ENCODE measurements around the gene CELSR1. TPM values are rescaled to one million over a fixed set of nuclear protein-coding genes. Genes with fewer than 3 reads are reported as not detected.
"Not testable (repeated sequence)": the region's sequence is repeated elsewhere in the genome, so short reads cannot be mapped to it uniquely, and the experiment has no call there.

CELSR1 gene
- total RNA-seq, 1 experiment from 2014 or later: 37.6 TPM

DNA sequence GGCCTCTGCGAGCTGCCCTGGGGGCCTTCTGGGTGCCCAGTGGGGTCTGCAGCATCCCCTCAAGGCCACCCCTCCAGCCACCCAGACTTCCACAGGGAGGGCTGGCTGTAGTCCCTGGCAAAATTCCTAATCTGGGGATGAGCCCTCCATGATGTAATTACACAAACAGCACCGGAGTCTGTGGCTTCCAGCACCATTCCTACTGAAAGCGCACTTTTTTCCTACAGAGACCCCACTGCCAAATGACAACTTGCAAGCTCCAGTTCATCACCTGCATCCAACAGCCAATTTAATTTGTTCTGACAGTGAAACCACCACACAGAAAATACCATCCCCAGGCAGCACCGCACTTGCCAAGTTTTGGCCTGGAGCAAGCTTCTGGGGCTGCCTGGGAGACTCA is 131.5 kb downstream of the CELSR1 start:
- POLR2A ChIA-PET (ENCODE audit: unreplicated experiment): no interaction called here
- no peaks in the 10 kb centered on the region for H4K20me1 ChIP-seq (ENCODE audit: insufficient read depth)
- H3K27me3 ChIP-seq (ENCODE audit: insufficient read depth, low read depth): no peaks in the 10 kb centered on the region
- no peaks in the 10 kb centered on the region for H3K4me1 ChIP-seq (replicated peaks; ENCODE audit: insufficient read depth)
- no peak overlapping the region for H3K4me3 ChIP-seq
- H3K27ac ChIP-seq: no peak overlapping the region
- H3K79me2 ChIP-seq (ENCODE audit: low read depth): no peaks in the 10 kb centered on the region
- CTCF ChIA-PET: no interaction called here
- DNase-seq: no peak
- H3K9me2 ChIP-seq (ENCODE audit: insufficient read depth): no peaks in the 10 kb centered on the region
- no peaks in the 10 kb centered on the region; the same call in 1 of the 2 replicates for H3F3A ChIP-seq (ENCODE audit: insufficient read depth, low read depth)
- no peak overlapping the region for H3K4me2 ChIP-seq
- no peaks in the 10 kb centered on the region for H3K9me3 ChIP-seq (ENCODE audit: insufficient read depth, low read depth)
- BruUV-seq (replicated peaks): no TSS peak
- no peak overlapping the region for H2AFZ ChIP-seq
- no peak for TF ChIP-seq EZH2 (IDR thresholded peaks at IDR 0.05; ENCODE audit: low read depth)
- TF ChIP-seq, protein P1, sequence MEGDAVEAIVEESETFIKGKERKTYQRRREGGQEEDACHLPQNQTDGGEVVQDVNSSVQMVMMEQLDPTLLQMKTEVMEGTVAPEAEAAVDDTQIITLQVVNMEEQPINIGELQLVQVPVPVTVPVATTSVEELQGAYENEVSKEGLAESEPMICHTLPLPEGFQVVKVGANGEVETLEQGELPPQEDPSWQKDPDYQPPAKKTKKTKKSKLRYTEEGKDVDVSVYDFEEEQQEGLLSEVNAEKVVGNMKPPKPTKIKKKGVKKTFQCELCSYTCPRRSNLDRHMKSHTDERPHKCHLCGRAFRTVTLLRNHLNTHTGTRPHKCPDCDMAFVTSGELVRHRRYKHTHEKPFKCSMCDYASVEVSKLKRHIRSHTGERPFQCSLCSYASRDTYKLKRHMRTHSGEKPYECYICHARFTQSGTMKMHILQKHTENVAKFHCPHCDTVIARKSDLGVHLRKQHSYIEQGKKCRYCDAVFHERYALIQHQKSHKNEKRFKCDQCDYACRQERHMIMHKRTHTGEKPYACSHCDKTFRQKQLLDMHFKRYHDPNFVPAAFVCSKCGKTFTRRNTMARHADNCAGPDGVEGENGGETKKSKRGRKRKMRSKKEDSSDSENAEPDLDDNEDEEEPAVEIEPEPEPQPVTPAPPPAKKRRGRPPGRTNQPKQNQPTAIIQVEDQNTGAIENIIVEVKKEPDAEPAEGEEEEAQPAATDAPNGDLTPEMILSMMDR (conservative IDR thresholded peaks at IDR 0.05): no peak
- no peaks in the 10 kb centered on the region for H3K36me3 ChIP-seq (ENCODE audit: low read depth)
- intact Hi-C loops (cut with micrococcal nuclease; ENCODE audit: unreplicated experiment): no loop called here

- H3K79me2 ChIP-seq (ENCODE audit: low read depth); POLR2A ChIA-PET (ENCODE audit: unreplicated experiment); H3K9me2 ChIP-seq (ENCODE audit: insufficient read depth); H3F3A ChIP-seq (ENCODE audit: insufficient read depth, low read depth); intact Hi-C loops (cut with micrococcal nuclease; ENCODE audit: unreplicated experiment); BruUV-seq (replicated peaks); DNase-seq; H4K20me1 ChIP-seq (ENCODE audit: insufficient read depth); H3K9me3 ChIP-seq (ENCODE audit: insufficient read depth, low read depth); H2AFZ ChIP-seq; H3K27me3 ChIP-seq (ENCODE audit: insufficient read depth, low read depth); H3K4me3 ChIP-seq; H3K4me2 ChIP-seq; H3K27ac ChIP-seq; H3K36me3 ChIP-seq (ENCODE audit: low read depth); H3K4me1 ChIP-seq (replicated peaks; ENCODE audit: insufficient read depth): not testable (repeated sequence)
- CTCF ChIA-PET: interaction anchor here (0.7 kb wide), 1 partner anchor 97 kb away, joined by 4 read pairs; no protein-coding TSS in a partner anchor
Observed at GRCh38 chr22:46403880-46404279, 133.5 kb downstream of the CELSR1 start.

GRCh38 chr22:46402505-46402904 is 134.9 kb downstream of the CELSR1 start:
- no TSS peak for BruUV-seq (replicated peaks)
- Histone ChIP-seq H3K4me2 (no peak overlapping the region), H3K4me1 (replicated peaks; ENCODE audit: insufficient read depth) (no peaks in the 10 kb centered on the region), H3K79me2 (ENCODE audit: low read depth) (no peaks in the 10 kb centered on the region), H3K9me2 (ENCODE audit: insufficient read depth) (no peaks in the 10 kb centered on the region), H3K27me3 (ENCODE audit: insufficient read depth, low read depth) (no peaks in the 10 kb centered on the region), H4K20me1 (ENCODE audit: insufficient read depth) (0 out of 2 replicates have a peak, but pooled peaks cover 3% of the 10 kb centered on the region), H2AFZ (no peak overlapping the region), H3K9me3 (ENCODE audit: insufficient read depth, low read depth) (no peaks in the 10 kb centered on the region), H3K27ac (no peak overlapping the region), H3K4me3 (no peak overlapping the region), H3K36me3 (ENCODE audit: low read depth) (no peaks in the 10 kb centered on the region), H3F3A (ENCODE audit: insufficient read depth, low read depth) (no peaks in the 10 kb centered on the region; the same call in 1 of the 2 replicates)
- ChIA-PET POLR2A (ENCODE audit: unreplicated experiment) (interaction anchor here (0.7 kb wide), 1 partner anchor 48 kb away, joined by 8 read pairs; no protein-coding TSS in a partner anchor), CTCF (no interaction called here)
- TF ChIP-seq, protein P1 (conservative IDR thresholded peaks at IDR 0.05): no peak
- no peak for TF ChIP-seq EZH2 (IDR thresholded peaks at IDR 0.05; ENCODE audit: low read depth)
- no peak for DNase-seq
- intact Hi-C loops (cut with micrococcal nuclease; ENCODE audit: unreplicated experiment): no loop called here

DNA sequence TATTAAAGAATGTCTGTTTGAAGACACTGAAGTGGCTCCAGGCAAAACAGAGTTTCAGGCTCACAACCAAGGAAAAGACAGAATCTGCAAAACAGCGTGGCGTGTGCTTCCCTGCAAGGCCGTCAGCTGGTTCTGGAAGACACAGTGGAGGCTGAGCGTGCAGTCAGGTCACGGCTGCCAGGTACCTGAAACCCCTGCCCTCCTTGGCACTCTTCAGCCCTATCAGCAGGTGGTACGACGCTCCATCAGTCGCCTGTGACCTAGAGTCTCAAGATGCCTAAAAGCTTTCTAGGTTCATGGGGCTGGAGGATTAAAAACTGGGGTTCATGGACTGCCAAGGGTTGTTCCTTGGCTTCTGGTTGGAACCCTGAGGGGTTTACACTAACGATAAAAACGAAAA is 136.1 kb downstream of the CELSR1 start:
- POLR2A ChIA-PET (ENCODE audit: unreplicated experiment): no interaction called here
- no peak for DNase-seq
- no peak for TF ChIP-seq EZH2 (IDR thresholded peaks at IDR 0.05; ENCODE audit: low read depth)
- Histone ChIP-seq H3K4me1 (replicated peaks; ENCODE audit: insufficient read depth) (no peaks in the 10 kb centered on the region), H3K4me2 (no peak overlapping the region), H3K79me2 (ENCODE audit: low read depth) (no peaks in the 10 kb centered on the region), H3K4me3 (no peak overlapping the region), H3K9me3 (ENCODE audit: insufficient read depth, low read depth) (no peaks in the 10 kb centered on the region), H3K27ac (no peak overlapping the region), H3K36me3 (ENCODE audit: low read depth) (no peaks in the 10 kb centered on the region), H3K9me2 (ENCODE audit: insufficient read depth) (no peaks in the 10 kb centered on the region), H4K20me1 (ENCODE audit: insufficient read depth) (0 out of 2 replicates have a peak, but pooled peaks cover 3% of the 10 kb centered on the region), H3F3A (ENCODE audit: insufficient read depth, low read depth) (no peaks in the 10 kb centered on the region; the same call in 1 of the 2 replicates), H3K27me3 (ENCODE audit: insufficient read depth, low read depth) (no peaks in the 10 kb centered on the region), H2AFZ (no peak overlapping the region)
- BruUV-seq (replicated peaks): no TSS peak
- CTCF ChIA-PET: no interaction called here
- intact Hi-C loops (cut with micrococcal nuclease; ENCODE audit: unreplicated experiment): no loop called here
